ENCODE measurements around the gene UROD.
"Not testable (repeated sequence)": the region's sequence is repeated elsewhere in the genome, so short reads cannot be mapped to it uniquely, and the experiment has no call there.

UROD gene

DNA sequence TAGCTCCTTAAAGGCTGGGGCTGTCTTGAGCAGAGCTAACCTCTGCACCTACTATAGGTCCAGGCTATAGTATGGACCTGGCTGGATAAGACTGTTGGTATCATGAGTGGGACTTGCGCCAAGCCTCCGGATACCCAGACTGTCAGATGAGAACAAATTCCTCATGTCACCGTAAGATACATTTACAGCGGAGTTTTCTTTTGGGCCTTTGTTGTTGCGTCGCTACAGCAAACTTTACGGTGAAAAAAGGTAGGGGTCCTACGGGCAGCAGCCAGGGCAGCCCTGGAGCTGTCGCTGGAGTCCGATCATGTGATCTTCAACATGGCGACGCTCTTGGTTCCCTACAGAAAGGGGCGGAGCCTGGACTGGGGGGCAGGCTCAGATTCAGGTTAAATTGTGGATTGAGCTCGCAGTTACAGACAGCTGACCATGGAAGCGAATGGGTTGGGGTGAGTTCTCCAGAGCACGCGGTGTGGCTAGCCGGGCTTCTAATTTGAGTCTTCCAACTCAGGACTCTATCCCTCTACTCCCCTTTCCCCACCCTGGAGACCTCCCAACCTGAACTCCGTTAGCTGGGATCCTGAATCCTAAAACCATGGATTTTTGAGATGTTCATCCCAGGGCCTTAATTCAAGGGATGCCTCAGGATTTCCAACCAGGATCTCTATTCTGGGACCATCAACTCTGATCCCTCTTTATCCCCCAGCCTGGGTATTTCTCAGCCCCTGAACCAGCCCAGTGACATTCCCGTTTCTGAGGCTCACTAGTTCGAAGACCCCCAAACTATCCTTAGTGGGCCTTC lies at the start of gene UROD:
Gene UROD (plus strand): TSS at position 418 of the 802 bp plus-strand sequence. CDS start 12 bp downstream, at position 430.
- DNase-seq (ENCODE audit: low read depth, low spot score) = peak; percentile 78

DNA sequence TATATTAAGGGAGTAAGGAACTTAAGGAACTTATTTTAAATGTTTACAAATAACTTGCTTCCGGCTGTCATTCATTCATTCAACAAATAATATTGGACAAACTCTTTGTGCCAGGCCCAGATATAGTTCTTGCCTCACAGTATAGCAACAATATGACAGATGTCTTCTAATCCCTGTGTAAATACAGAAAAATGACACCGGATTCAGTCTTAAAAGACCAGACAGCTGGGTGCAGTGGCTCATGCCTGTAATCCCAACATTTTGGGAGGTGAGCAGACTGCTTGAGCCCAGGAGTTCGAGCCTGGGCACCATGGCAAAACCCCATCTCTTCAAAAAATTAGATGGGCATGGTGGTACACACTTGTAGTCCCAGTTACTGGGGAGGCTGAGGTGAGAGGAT lies 49.3 kb upstream of the UROD start:
- no peak for DNase-seq (ENCODE audit: low read depth, low spot score)

DNA sequence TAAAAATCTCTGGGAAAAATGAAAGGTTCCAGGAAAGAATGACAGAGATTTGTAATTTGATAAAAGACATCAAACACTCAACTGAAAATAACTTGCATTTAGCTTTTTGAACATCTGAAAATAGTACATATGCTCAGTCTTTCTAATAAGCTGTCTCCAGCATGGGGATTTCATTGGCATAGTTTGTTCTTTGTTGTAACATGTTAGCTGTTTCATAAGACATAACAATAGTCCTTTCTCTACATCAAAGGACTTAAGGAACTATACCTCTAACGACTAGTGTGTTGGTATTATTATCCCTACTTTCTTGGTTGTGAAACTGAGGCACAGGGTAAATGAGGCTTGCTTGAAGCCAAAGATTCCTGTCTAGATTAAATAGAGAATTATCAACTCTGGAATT lies 47.7 kb upstream of the UROD start:
- DNase-seq (ENCODE audit: low read depth, low spot score) = no peak

DNA sequence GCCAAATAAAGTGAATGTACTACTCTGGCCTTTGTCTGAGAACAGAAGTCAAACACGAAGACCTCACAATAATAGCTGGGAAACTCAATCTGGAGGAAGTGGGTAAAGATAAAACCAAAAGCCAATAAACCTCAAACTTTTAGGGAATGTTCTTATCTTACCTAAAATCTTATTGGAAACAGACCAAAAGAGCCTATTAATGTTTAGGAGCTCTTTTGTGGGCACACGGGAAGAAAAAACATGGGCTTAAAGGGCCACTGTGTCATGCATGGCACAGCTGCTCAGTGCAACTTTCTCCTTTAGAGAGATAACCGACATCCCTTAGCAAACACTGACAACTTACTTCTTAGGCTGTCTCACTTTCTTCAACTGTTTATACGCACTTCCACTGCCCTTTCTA lies 41.7 kb upstream of the UROD start:
- no peak for DNase-seq (ENCODE audit: low read depth, low spot score)

DNA sequence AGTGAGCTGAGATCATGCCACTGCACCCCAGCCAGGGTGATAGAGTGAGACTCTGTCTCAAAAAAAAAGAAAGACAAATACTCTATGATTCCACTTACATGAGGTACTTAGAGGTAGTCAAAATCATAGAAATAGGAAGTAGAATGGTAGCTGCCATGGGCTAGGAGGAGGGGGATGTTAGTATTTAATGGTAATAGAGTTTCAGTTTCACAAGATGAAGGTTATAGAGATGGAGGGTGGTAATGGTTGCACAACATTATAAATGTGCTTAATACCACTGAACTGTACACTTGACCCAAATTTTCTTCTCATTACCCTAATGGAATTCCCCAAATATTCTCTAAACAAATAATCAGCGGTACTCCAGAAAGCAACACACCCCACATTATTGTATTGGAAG lies 38.4 kb upstream of the UROD start:
- DNase-seq (ENCODE audit: low read depth, low spot score) = no peak

DNA sequence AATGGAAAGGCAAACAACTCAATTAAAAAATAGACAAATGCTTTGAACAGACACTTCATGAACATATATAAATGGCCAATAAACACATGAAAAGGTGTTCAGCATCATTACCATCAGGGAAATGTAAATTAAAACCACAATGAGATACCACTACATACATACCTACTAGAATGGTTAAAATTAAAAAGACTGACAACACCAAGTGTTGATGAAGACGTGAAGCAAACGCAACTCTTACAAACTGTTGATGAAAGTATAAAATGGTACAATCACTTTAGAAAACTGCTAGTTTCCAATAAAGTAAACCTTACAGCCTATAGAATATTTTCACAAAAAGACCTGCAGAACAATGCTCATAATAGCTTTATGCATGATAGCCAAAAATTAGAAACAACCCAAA lies 35.8 kb upstream of the UROD start:
- DNase-seq (ENCODE audit: low read depth, low spot score) = no peak

DNA sequence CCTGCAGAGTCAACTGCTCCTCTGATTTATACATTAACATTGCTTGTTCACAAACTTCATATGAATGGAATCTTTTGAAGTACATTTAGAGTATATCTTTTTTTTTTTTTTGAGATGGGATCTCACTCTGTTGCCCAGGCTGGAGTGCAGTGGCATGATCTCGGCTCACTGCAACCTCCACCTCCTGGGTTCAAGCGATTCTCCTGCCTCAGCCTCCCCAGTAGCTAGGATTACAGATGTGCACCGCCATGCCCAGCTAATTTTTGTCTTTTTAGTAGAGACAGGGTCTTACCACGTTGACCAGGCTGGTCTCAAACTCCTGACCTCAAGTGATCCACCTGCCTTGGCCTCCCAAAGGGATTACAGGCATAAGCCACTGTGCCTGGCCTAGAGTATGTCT lies 34.7 kb upstream of the UROD start:
- not testable (repeated sequence) for DNase-seq (ENCODE audit: low read depth, low spot score)

DNA sequence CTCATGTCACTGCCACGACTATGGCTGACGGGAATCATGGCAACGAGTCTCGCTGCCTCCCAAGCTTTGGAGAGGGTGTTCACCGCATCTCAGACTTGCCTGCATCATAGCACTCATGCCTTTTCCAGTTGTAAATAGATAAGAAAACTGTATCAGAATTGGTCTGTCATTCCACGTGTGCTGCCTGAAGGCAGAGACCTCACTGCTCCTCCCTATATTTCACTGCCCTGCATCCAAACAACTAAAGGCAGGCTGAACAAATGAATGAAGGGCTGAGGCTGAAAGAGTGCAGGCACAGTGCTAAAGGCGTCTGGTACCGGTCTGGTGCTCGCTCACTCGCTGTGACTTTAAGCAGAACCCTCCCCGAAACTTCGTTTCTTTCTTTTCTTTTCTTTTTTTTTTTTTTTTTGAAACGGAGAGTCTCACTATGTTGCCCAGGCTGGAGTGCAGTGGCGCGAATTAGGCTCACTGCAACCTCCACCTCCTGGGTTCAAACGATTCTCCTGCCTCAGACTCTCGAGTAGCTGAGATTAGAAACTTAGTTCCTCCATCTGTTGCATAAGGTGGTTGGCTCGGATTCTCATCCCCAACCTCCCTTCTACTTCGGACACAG lies 26.2 kb upstream of the UROD start:
- DNase-seq (ENCODE audit: low read depth, low spot score) = no peak

DNA sequence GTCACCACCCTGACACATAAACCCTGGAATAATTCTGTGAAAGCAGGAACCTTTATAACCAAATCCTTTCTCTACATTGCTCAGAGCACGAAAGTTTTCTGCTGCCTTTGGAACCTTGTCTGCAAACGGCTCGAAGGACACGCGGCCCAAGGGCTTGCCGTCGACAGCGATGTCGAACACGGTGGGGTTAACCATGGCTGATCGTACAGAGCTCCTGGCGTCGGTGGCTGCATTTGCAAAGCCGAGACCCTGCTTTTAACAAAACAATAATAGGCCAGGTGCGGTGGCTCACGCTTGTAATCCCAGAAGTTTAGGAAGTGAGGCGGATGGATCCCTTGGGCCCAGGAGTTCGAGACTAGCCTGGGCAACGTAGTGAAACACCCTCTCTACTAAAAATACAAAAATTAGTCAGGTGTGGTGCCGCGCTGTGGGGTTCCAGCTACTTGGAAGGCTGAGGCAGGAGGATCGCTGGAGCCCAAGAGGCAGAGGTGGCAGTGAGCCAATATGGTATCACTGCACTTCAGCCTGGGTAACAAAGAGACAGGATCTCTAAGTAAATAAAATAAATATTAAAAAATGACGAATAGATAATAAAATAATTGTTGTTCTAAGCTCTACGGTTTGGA lies 23.4 kb upstream of the UROD start:
- DNase-seq (ENCODE audit: low read depth, low spot score) = no peak

DNA sequence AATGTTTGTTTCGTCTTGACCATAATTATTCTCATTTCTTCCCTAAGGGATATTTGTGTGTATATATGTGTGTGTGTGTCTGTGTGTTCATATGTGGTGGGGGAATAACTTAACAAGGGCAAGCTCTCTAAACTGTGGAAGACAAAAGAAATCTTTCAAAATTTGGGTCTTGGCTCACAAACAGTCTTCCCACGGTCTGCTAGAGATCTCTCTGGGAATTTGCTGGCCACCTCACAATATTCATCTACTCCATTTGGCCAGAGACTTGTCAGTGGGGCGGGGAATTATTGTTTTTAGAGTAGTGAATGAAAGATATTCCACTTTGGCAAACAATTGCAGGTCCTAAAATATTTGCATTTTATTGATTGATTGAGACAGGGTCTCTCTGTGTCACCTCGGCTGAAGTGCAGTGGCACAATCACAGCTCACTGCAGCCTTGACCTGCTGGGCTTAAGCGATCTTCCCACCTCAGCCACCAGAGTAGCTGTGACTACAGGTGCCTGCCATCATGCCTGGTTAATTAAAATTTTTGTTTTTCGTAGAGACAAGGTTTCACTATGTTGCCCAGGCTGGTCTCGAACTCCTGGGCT lies 17.6 kb upstream of the UROD start:
- DNase-seq (ENCODE audit: low read depth, low spot score) = no peak

DNA sequence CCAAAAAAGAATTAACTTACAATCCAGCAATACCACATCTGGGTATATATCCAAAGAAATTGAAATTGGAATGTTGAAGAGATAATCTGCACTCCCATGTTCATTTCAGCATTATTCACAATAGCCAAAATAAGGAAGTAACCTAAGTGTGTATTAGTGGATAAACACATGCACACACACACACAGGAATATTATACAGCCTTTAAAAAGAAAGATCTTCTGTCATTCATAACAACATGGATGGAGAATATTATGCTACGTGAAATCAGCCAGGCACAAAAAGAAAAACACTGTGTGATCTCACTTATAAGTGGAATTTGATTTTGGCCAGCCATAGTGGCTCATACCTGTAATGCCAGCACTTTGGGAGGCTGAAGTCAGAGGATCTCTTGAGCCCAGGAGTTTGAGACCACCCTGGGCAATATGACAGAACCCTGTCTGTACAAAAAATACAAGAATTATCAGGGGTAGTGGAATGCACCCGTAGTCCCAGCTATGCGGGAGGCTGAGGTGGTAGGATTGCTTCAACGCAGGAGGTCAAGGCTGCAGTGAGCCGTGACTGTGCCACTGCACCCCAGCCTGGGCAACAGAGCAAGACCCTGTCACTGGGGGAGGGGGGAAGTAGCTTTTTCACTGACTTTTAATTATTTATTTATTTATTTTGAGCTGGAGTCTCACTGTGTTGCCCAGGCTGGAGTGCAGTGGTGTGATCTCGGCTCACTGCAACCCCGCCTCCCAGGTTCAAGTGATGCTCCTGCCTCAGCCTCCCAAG lies 16.4 kb upstream of the UROD start:
- no peak for DNase-seq (ENCODE audit: low read depth, low spot score)

DNA sequence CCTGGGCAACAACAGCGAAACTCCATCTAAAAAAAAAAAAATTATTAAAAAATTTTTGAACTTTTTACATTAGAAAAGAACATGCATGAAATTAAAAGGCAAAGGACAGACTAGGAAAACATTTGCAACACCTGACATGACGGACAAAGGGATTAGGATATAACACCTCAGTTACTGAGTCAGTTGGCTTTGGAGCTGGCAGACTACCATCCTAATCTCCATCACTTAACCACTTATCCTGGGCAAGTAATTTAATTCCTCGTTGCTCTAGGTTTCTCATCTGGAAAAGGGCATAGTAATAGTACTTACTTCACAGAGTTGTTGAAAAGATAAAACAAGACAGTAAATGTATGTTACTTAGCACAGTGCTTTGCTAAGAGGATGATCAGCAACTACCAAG lies 12.8 kb upstream of the UROD start:
- no peak for DNase-seq (ENCODE audit: low read depth, low spot score)

DNA sequence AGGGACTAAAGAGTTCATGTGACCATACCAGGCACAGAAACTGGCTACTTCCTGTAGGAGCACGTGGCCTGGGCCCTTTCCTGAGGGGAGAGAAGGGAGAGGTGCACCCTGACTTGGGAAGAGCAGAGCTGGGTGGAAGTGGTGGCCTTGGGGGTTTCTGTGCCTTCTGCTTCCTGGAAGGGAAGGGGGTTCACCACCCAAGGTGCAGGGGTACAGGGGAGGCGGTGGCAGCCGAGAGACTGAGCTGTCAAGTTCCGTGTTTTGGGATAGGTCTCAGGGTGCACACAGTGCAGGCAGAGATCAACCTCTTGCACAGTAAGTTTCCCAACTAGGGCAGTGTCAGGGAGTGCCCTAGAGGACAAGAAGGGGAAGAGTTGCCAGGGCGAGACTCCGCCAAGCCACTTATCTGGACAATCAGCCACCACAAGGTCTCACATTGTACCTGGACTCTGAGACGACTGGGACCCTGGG lies 11.0 kb upstream of the UROD start:
- DNase-seq (ENCODE audit: low read depth, low spot score) = no peak

DNA sequence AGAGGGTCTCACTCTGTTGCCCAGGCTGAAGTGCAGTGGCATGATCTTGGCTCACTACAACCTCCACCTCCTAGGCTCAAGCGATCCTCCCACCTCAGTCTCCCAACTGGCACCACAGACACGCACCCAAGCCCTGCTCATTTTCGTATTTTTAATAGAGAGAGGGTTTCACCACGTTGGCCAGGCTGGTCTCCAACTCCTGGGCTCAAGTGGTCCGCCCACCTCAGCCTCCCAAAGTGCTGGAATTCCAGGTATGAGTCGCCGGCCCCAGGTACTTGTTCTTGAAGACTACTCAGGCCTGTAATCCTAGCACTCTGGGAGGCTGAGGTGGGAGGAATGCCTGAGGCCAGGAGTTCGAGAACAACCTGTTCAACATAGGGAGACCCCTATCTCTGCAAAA lies 10.5 kb upstream of the UROD start:
- DNase-seq (ENCODE audit: low read depth, low spot score) = not testable (repeated sequence)

DNA sequence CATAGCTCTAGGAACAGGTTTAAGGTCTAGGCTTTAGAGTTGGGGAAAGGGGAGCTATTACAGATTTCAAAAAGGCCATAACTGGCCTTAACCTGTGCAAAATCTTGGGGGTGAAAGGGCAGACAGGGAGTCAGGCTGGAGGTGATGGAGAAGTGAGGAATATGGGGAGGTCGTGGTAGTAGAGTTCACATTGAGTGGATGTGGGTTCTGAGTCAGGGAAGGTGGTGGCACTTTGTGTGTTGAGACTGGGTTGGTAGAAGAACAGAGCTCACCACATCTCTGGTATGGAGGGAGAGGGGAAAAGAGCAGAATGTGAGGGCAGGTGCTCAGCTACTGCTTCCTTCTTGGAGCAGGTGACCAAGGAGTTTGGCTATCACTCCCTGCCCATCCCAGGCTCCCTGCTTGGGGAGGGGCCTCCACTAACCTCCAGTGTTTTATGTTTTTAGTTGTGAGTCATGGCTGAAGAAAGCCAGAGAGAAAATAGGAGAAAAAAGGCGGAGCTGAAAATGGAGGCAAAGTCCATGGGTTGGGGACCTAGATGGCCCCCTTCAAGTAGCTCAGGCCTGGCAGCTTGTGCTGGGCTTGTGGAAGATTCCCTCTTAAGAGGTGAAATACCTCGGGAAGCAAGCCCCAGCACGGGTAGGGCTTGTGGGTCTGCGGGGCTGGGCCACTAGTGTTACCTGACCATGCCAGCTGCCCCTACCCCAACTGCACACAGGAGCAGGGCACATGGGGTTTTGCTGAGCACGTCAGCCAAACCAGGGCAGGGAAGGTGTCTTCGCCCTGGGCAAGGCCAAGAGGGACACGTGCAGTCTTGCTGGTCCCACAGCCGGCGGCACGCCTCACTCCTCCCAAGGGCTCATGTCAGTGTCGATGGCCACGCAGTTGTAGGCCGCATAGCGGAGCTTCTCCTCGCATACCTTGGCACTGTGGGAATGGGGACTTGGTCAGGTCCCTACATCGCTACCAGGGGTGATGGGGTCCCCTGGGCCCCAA lies 9.1 kb upstream of the UROD start:
- no peak for DNase-seq (ENCODE audit: low read depth, low spot score)

DNA sequence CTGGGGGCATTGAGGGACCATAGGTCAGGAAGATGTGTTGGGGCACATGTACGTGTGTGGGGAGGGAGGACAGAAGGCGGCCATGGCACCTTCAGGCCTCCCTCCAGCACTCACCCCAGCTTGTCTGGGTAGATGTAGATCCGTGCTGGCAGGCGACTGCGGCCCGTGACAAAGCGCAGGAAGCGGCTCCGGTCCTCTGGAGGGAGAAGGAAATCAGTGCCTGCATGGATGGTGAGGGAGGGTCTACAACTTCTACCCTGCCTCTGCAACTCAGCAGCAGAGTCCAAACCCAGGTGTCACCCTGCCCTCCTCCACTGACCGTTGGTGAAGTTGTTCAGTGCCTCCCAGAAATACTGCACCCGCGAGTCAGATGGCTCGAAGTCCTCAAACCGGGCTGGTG lies 8.3 kb upstream of the UROD start:
- no peak for DNase-seq (ENCODE audit: low read depth, low spot score)

DNA sequence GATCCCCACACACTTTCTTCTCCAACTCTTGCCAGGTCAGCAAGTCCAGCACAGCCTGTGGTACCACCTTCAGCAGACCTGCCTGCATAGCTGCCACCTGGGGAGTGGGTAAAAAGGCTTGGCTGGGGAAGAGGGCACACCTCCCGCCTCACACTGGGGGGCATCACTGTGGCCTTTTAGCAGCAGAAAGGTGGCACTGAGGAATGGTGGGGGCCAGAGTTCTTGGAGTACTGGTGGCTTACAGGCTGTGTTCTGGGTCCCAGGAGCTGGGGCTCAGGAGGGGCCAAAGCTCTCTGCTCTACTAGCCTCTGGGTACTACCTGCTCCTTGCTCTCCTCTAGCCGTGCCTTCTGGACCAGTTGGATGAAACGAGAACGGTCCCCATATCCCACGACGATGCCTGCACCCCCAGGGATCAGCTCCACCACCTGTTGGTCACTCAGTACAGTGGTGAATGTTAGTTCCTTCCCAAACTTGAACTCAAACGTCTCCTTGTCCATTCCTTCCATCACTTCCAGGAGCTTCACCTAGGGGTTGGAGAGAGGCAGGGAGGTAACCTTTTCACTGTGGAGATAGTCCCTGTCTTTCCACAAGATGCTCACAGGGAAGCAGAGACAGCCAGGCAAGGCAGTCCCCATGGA lies 7.7 kb upstream of the UROD start:
- no peak for DNase-seq (ENCODE audit: low read depth, low spot score)

DNA sequence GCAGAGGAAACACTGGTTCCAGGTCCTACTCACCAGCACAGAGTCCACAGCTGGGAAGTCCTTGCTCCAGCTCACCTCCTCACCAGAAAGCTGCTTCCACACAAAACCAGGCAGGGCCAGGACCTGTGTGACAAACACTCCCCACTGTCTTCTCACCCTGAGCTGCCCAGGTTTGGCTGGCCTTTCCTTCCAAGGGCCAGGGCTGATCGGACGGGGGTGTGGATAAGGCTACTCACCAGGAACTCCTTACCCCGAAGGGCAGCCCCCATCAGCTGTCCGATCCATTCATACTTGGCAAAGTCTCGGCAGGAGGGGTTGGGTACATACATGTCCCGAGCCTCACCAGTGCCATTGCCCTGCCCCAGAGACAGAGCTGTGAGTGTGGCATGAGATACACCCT lies 6.3 kb upstream of the UROD start:
- no peak for DNase-seq (ENCODE audit: low read depth, low spot score)

DNA sequence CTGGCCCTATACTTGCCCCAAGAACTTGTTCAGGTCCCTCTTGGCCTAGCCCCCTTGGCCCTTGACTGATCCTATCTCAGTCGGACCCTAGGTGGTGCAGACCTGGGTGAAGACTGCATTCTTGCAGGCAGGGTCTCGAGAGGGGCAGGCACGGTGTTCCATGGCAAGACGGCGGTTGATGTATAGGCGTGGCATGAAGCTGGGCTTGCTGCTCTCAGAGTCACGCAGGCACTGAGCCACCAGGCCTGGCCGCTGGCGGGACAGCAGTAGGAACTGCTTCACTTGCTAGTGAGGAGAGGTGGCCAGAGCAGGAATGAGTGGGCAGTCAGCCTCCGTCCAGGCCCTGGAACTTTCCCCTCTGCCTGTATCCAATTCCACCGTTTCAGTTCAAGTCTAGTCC lies 4.7 kb upstream of the UROD start:
- no peak for DNase-seq (ENCODE audit: low read depth, low spot score)

DNA sequence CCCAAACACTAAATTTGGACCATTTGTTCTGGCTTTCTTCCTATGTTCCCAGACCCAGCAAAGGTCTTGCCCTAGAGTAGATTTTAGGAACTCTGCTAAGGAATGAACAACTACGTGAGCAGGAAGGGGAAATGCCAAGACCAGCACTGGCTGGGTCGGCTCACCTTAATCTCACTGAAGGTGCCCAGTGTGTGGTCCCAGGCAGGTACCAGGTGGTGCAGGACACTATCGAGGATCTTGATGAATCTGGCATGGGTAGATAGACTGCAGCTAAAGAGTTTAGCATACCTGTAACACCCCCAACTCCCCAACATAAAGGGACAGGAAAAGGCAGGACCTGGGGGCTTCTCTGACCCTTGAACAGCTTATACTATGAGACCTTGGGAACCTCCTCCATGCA lies 4.0 kb upstream of the UROD start:
- no peak for DNase-seq (ENCODE audit: low read depth, low spot score)
